ACHN (cell line): ENCODE results near the gene FBXL16.
A peak's percentile ranks its signal among the peaks of the same experiment; 100 is the strongest.

Experiments used
- DNase-seq: peaks from one replicate; pipeline ENCODE4 v3.0.0-alpha.2; 2015
- in situ Hi-C: cut with HindIII; loops from 2 replicates; pipeline ENCODE4 v1.10.0; 2017; ENCODE audit warnings: low sequenced_read_pairs, low pct_ligation_motif_present, low pct_unique_long_range_greater_than_20kb

Gene FBXL16

GRCh38 chr16:674214-674881, 31.3 kb downstream of the FBXL16 start:
- DNase-seq = no peak
- in situ Hi-C loops = no loop called here

GRCh38 chr16:673399-673991, 32.1 kb downstream of the FBXL16 start:
- in situ Hi-C loops = no loop called here
- no peak for DNase-seq

- in situ Hi-C loops = no loop called here
- DNase-seq = no peak
These were observed 32.8 kb downstream of the FBXL16 start for GRCh38 chr16:672851-673250.

DNA sequence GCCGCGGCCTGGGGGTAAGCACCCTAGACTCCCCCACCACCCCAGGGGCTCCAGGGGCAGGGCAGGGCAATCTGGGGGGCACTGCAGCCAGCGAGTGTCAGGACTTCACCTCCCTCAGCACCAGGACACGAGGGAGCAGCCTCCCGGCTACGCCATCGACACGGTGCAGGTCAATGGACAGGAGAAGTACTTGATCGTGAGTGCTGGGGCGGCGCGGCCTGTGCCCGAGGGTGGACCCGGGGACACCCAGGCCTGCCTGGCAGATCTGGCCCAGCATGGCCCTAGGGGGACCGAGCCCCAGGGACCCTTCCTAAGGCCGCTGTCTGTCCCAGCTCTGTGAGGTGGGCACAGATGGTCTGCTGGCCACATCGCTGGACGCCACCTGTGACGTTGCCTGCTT, 33.2 kb downstream of the FBXL16 start:
- no peak for DNase-seq
- in situ Hi-C loops = no loop called here

GRCh38 chr16:671353-672131, 34.1 kb downstream of the FBXL16 start:
- in situ Hi-C loops = no loop called here

GRCh38 chr16:670485-671352, 34.9 kb downstream of the FBXL16 start:
- in situ Hi-C loops = no loop called here
- DNase-seq = no peak

More at GRCh38 chr16:671353-672131, 34.1 kb downstream of the FBXL16 start:
- DNase-seq = no peak

GRCh38 chr16:669666-670065, 35.9 kb downstream of the FBXL16 start:
- in situ Hi-C loops = no loop called here
- DNase-seq = no peak

DNA sequence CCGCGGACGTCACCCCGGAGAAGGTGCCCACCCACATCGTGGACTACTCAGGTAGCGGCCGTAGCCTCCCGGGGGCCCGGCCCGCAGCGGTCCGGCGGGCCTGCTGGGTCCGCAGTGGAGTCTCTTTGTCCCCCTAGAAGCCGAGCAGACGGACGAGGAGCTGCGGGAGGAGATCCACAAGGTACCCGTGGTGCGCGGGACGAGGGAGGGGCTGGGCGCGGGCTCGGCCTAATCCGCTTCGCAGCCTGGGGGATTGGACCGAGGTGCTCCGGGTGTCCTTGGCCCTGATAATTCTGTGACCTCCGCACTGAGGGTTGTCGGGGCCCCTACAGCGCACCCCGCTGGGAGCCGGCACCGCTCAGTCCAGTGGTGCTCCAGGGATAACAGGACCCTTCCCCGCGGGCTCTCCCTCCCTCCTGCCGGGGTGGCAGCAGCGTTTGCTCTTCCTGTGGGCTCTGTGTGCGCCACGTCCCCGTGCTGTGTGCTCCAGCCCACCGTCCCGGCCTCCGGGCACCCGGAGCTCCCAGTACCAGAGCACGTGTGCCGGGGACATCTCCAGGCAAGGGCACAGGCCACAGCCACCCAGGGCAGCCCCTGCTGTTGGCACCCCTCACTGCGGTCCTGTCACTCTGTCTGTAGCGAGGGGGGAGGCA, 37.0 kb downstream of the FBXL16 start:
- in situ Hi-C loops = no loop called here
- peak; percentile 29 for DNase-seq

- in situ Hi-C loops = no loop called here
- peak; percentile 96 for DNase-seq
These were observed 37.7 kb downstream of the FBXL16 start, which contains the start of gene RHOT2 for GRCh38 chr16:667780-668518. RHOT2 (plus strand) TSS chr16:668132; CDS start chr16:668200, 68 bp downstream.

DNA sequence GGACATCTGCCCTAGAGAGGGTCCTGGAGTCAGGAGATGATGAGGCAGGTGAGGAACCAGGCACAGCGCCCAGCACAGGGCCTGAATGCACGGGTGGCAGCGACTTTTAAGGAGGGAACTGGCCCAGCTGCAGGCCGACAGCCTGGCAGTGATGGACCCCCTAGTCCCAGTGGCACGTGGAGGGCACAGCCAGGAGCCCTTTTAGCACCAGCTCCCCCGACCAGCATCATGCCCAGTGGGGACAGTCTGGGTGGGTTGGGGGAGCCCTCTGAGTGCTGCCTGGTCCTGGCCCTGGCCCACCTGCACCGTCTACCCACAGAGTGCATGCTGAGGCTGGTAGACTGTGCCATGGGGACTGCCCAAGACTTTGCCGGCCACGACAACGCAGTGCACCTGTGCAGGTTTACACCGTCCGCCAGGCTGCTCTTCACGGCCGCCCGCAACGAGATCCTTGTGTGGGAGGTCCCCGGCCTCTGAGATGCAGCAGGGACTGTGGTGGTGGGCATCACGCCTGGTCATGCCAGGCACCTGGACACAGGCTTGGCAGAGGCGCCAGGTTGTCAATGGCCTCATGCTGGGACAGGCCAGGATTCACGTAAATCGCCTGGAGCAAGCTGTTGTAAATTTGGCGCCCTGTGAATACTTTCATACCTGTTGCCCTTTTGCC, 38.4 kb downstream of the FBXL16 start:
- in situ Hi-C loops = no loop called here
- DNase-seq = no peak

- in situ Hi-C loops = no loop called here
- no peak for DNase-seq
These were observed 39.0 kb downstream of the FBXL16 start for GRCh38 chr16:666572-666971.

DNA sequence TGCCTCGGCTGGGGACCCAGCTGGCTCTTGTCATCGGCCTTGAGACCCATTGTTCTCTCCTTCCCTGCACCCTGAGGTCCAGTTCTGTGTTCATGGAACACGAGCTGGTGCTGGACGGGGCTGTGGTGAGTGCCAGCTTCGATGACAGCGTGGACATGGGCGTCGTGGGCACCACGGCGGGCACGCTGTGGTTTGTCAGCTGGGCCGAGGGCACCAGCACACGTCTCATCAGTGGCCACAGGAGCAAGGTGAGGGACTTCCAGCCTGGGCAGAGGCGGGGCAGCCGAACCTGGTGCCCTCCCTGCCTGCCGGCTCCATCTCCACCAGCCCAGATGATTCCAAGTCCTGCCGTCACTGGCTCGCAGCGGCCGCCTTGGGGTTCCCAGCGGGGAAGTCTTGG, 43.0 kb downstream of the FBXL16 start:
- in situ Hi-C loops = no loop called here
- DNase-seq = no peak

DNA sequence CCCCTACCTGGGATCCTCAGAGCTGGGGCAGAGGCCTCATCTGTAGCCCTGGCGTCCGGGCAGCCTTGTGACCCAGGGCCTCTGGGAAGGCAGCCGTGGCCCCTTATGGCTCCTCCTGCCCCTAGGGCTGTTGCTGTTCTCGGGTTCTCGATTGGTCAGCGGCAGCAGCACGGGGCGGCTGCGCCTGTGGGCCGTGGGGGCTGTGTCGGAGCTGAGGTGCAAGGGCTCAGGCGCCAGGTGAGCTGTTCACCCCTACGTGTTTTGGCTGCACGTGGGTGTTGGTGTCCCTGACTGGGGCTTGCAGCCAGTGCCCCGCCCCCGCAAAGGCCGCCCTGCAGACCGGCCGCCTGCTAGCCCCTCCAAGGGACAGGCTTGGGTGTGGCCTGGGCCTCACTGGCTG, 43.5 kb downstream of the FBXL16 start:
- DNase-seq = no peak
- in situ Hi-C loops = no loop called here

- DNase-seq = no peak
- in situ Hi-C loops = no loop called here
These were observed 44.3 kb downstream of the FBXL16 start for GRCh38 chr16:661184-661821.

DNA sequence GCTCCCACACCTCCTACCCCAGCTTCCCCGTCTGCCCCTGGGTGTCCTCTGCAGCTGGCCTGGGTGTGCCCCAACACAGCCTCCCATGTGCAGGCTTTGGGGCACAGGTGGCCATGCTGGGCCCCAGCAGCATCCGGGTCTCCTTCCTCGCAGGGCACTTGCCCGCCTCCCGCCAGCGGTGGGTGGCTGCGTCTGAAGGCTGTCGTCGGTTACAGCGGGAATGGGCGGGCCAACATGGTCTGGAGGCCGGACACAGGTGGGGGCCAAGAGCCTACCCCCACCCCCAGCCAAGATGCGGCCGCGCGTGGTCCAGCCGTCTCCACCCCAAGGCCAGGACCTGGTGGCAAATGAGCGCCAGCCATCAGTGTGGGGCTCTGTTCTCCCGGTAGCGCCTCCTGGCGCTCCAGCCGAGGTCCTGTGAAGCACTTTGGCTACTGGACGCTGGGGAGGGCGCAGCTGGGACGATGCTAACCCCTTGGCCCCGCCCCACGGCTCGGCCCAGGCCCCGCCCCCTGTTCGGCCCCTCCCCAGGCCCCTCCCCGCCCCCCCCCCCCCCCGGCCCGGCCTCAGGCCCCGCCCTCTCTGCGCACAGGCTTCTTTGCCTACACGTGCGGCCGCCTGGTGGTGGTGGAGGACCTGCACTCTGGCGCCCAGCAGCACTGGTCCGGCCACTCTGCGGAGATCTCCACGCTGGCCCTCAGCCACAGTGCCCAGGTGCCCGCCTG, 45.0 kb downstream of the FBXL16 start:
- peak; percentile 89 for DNase-seq
- in situ Hi-C loops = no loop called here

DNA sequence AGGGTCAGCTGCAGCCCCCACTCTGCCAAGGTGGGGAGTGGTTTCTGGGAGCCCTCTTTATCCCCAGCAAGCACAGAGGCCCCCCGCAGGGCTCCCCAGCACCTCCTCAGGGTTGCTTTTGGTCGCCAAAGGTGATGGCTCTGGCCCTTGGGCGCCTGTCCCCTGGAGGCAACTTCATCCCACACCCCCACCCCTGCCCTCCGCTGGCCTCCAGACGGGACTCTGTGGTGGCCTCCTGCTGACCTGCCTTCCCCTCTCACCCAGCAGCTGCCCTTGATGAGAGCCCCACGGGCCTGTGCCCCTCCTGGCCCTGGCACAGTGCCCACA, 45.5 kb downstream of the FBXL16 start:
- DNase-seq = no peak
- in situ Hi-C loops = no loop called here
